CD4-positive, CD25-positive, alpha-beta regulatory T cell (primary cell): Measurements from ENCODE around the gene TFRC. TPM values are rescaled to one million over a fixed set of nuclear protein-coding genes. Genes with fewer than 3 reads are reported as not detected.

Experiments used
- ATAC-seq, 2 donors: fragments of 150-1000 bp; cut with Tn5 transposase; one replicate each; pipeline ENCODE4 v1.10.0; 2021; ENCODE audit warnings: low read depth in 2 of 2, moderate number of reproducible peaks in 2 of 2, moderate library complexity in 1 of 2
- DNase-seq, 3 donors: peaks; one replicate each; pipeline versions ENCODE4 v3.0.0 to v3.0.0-alpha.2; 2012 to 2022; ENCODE audit warnings: mixed read lengths in 1 of 3
- H3K27ac ChIP-seq: one replicate; pipeline ENCODE4 v1.7.0; 2013; ENCODE audit warnings: mild to moderate bottlenecking, low read length; ENCODE audit not compliant: insufficient read depth, poor library complexity, severe bottlenecking
- H3K27me3 ChIP-seq: one replicate; pipeline ENCODE4 v1.7.0; 2013; ENCODE audit warnings: low read length; ENCODE audit not compliant: control insufficient read depth, insufficient read depth
- H3K36me3 ChIP-seq: one replicate; pipeline ENCODE4 v1.7.0; 2013; ENCODE audit warnings: mild to moderate bottlenecking, low read length, moderate library complexity; ENCODE audit not compliant: control insufficient read depth, insufficient read depth
- H3K4me1 ChIP-seq: 2 replicates; pipeline ENCODE4 v1.7.0; 2013; ENCODE audit warnings: mild to moderate bottlenecking, low read length; ENCODE audit not compliant: insufficient read depth, control insufficient read depth, poor library complexity, severe bottlenecking
- H3K4me3 ChIP-seq: one replicate; pipeline ENCODE4 v1.7.0; 2013; ENCODE audit warnings: low read depth, mild to moderate bottlenecking, low read length, moderate library complexity
- H3K9me3 ChIP-seq, 2 experiments: 1 replicate in 1 of 2; 2 replicates in 1 of 2; pipeline ENCODE4 v1.7.0; 2013; ENCODE audit warnings: low read length in 2 of 2, mild to moderate bottlenecking in 1 of 2, moderate library complexity in 1 of 2; ENCODE audit not compliant: control insufficient read depth in 2 of 2
- H3K27ac Mint-ChIP-seq, 3 donors: one replicate each; pipeline ENCODE4 v1.8.0; 2020 to 2022; ENCODE audit warnings: mild to moderate bottlenecking in 3 of 3, mixed read lengths in 3 of 3, moderate library complexity in 2 of 3
- H3K27me3 Mint-ChIP-seq: one replicate; pipeline ENCODE4 v1.8.0; 2022; ENCODE audit warnings: mild to moderate bottlenecking, mixed read lengths
- H3K36me3 Mint-ChIP-seq: one replicate; pipeline ENCODE4 v1.8.0; 2020; ENCODE audit warnings: mixed read lengths
- H3K4me1 Mint-ChIP-seq, 4 donors: one replicate each; pipeline ENCODE4 v1.8.0; 2020 to 2022; ENCODE audit warnings: mixed read lengths in 4 of 4, mild to moderate bottlenecking in 1 of 4
- H3K4me3 Mint-ChIP-seq, 4 donors: one replicate each; pipeline ENCODE4 v1.8.0; 2020 to 2022; ENCODE audit warnings: mild to moderate bottlenecking in 4 of 4, mixed read lengths in 4 of 4, moderate library complexity in 3 of 4
- H3K9me3 Mint-ChIP-seq, 7 donors: one replicate each; pipeline ENCODE4 v1.8.0; 2020 to 2022; ENCODE audit warnings: mixed read lengths in 7 of 7, mild to moderate bottlenecking in 3 of 7, moderate library complexity in 2 of 7
- polyA plus RNA-seq, 4 donors: library from polyadenylated mRNA; unstranded; fragments of 300-500 nt; fragmentation: Illumina TruSeq; gene quantifications; one replicate each; pipeline ENCODE4 v1.2.3, GENCODE V29; 2021
- total RNA-seq: library from RNA; stranded (reverse); gene quantifications from one replicate; pipeline ENCODE4 v1.2.3, GENCODE V29; 2022

The TFRC gene
- total and polyA plus RNA-seq, 5 donors from 2014 or later, result 21.5 to 356 (median 29.5) TPM

DNA sequence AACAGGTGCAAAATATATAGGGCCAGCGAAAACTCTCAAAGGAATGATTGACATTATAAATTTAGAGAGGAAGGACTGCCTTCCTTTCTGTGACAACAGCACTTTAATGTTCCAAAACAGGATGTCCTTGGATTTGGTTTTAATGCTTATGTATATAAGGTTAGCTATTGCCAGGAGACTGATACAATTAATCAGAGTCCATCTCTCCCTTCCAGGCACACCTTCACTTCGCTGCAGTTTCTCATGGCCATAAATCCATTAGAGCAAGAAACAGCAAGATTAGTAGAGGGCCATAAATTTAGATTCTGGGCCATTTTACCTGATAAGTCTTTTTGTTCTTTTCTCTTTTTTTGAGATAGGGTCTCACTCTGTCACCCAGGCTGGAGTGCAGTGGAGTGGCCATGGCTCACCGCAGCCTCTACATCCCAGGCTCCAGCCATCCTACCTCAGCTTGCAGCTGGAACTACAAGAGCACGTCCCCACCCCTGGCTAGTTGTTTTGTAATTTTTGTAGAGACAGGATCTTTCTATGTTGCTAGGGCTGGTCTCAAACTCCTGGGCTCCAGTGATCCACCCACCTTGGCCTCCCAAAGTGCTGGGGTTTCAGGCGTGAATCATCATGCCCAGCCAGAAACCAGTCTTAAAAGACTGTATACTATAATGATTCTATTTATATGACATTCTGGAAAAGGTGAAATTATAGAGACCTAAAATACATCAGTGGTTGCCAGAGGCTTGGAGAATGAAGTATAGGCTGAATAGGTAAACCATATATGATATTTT lies 15.7 kb upstream of the TFRC start:
- Histone ChIP-seq H3K4me1 (no peaks in the 10 kb centered on the region), H3K36me3 (no peaks in the 10 kb centered on the region), H3K4me3 (no peak overlapping the region), H3K9me3 (no peaks in the 10 kb centered on the region), H3K27ac (peak overlapping the region; percentile 55), H3K27me3 (no peaks in the 10 kb centered on the region)
- Mint-ChIP-seq H3K9me3 (peaks cover 0 to 2% (median 0%) of the 10 kb centered on the region in 7 donors), H3K36me3 (no peaks in the 10 kb centered on the region), H3K27me3 (peaks cover 7% of the 10 kb centered on the region), H3K4me1 (peaks cover 0 to 20% (median 2%) of the 10 kb centered on the region in 4 donors), H3K27ac (peak overlapping the region; percentile 47 to 92 (median 82)), H3K4me3 (no peak overlapping the region)
- no peak for DNase-seq
- ATAC-seq, result no peak

GRCh38 chr3:196096382-196096953 lies 14.6 kb upstream of the TFRC start:
- DNase-seq (no peak), ATAC-seq (peak; percentile 31 to 39)
- Histone ChIP-seq H3K36me3 (no peaks in the 10 kb centered on the region), H3K4me3 (no peak overlapping the region), H3K9me3 (no peaks in the 10 kb centered on the region), H3K27ac (no peak overlapping the region), H3K27me3 (no peaks in the 10 kb centered on the region), H3K4me1 (no peaks in the 10 kb centered on the region)
- H3K27ac Mint-ChIP-seq, result peak overlapping the region; percentile 47 to 82 (median 71)
- H3K27me3 Mint-ChIP-seq, result peaks cover 7% of the 10 kb centered on the region
- no peak overlapping the region for H3K4me3 Mint-ChIP-seq
- peaks cover 0 to 2% (median 0%) of the 10 kb centered on the region in 7 donors for H3K9me3 Mint-ChIP-seq
- H3K36me3 Mint-ChIP-seq, result no peaks in the 10 kb centered on the region
- peaks cover 0 to 20% (median 2%) of the 10 kb centered on the region in 4 donors for H3K4me1 Mint-ChIP-seq

DNA sequence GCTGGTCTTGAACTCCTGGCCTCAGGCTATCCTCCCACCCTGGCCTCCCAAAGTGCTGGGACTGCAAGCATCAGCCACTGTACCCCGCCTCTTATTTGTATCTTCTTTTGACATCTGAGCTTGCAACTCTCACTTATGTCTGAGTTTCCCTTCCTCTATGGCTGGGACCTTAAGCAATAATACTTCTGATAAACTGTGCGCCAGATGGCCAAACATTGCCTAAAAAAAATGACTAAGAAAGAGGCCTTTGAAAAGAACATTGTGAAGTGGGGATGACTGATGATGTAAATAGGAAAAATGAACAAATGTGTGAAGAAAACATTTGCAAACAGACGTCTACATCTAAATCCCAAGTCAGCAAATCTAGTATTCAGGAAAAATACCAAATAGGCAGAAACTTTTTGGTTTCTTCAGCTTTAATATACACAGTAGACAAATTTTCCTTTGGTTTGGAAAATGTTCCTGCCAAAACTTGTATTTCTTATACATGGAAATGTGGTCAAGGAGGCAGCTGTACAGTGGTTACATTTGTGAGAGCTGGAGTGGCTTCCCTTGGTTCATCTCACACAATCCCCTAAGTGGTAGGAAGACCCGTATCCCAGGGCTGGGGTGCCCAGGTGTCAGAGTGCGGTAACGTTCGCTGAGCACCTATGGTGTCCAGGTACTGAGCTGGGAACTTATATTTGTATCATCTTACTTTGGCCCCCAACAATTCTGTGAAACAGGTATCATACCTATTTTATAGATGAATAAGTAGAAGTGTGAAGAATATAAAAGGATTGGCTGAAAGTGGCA lies 11.6 kb upstream of the TFRC start:
- Mint-ChIP-seq H3K9me3 (peaks cover 0 to under 1% (median 0%) of the 10 kb centered on the region in 7 donors), H3K4me3 (no peak overlapping the region), H3K27ac (no peak overlapping the region), H3K4me1 (peaks cover 0 to 15% (median 1%) of the 10 kb centered on the region in 4 donors), H3K27me3 (peaks cover 7% of the 10 kb centered on the region), H3K36me3 (no peaks in the 10 kb centered on the region)
- H3K27ac ChIP-seq, result no peak overlapping the region
- no peaks in the 10 kb centered on the region for H3K36me3 ChIP-seq
- no peaks in the 10 kb centered on the region for H3K4me1 ChIP-seq
- H3K9me3 ChIP-seq, result no peaks in the 10 kb centered on the region
- ATAC-seq, result no peak
- no peak for DNase-seq
- H3K4me3 ChIP-seq, result no peak overlapping the region
- no peaks in the 10 kb centered on the region for H3K27me3 ChIP-seq

DNA sequence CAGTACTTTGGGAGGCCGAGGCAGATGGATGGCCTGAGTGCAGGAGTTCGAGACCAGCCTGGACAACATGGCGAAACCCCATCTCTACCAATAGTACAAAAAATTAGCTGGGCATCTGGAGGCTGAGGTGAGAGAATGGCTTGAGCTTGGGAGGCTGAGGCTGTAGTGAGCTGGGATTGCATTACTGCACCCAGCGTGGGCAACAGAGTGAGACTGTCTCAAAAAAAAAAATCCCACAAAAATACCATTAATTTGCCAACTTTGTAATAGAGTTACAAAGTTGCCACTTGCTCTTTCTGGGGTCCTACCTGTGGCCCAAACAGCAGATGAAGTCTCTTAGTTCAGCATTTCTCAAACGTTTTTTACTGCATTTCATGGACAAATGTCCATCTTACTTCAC lies 6.0 kb upstream of the TFRC start:
- Mint-ChIP-seq H3K4me3 (peak overlapping the region in 1 of 4 donors; percentile 81), H3K27ac (no peak overlapping the region), H3K27me3 (no peaks in the 10 kb centered on the region), H3K36me3 (no peaks in the 10 kb centered on the region), H3K9me3 (no peaks in the 10 kb centered on the region), H3K4me1 (peaks cover 0 to 3% (median 0%) of the 10 kb centered on the region in 4 donors)
- H3K27me3 ChIP-seq, result no peaks in the 10 kb centered on the region
- DNase-seq (no peak), ATAC-seq (no peak)
- no peaks in the 10 kb centered on the region for H3K9me3 ChIP-seq
- no peak overlapping the region for H3K27ac ChIP-seq
- no peaks in the 10 kb centered on the region for H3K4me1 ChIP-seq
- H3K36me3 ChIP-seq, result no peaks in the 10 kb centered on the region
- H3K4me3 ChIP-seq, result no peak overlapping the region

GRCh38 chr3:196082619-196082971 lies 705 bp upstream of the TFRC start:
- peak overlapping the region; percentile 94 to 99 (median 98) for H3K4me3 Mint-ChIP-seq
- Histone ChIP-seq H3K27ac (peak overlapping the region; percentile 95), H3K36me3 (no peaks in the 10 kb centered on the region), H3K4me3 (peak overlapping the region; percentile 93), H3K9me3 (no peaks in the 10 kb centered on the region), H3K27me3 (no peaks in the 10 kb centered on the region), H3K4me1 (peaks cover 33% of the 10 kb centered on the region)
- H3K27ac Mint-ChIP-seq, result peak overlapping the region; percentile 80 to 96 (median 95)
- H3K27me3 Mint-ChIP-seq, result no peaks in the 10 kb centered on the region
- H3K4me1 Mint-ChIP-seq, result peaks cover 0 to 34% (median 25%) of the 10 kb centered on the region in 4 donors
- no peak for ATAC-seq
- H3K9me3 Mint-ChIP-seq, result no peaks in the 10 kb centered on the region
- DNase-seq, result no peak
- peaks cover 1% of the 10 kb centered on the region for H3K36me3 Mint-ChIP-seq

- Mint-ChIP-seq H3K27me3 (no peaks in the 10 kb centered on the region), H3K27ac (peak overlapping the region; percentile 56 to 96 (median 95)), H3K9me3 (no peaks in the 10 kb centered on the region), H3K4me3 (peak overlapping the region; percentile 94 to 99 (median 98)), H3K4me1 (peaks cover 5 to 44% (median 31%) of the 10 kb centered on the region in 4 donors), H3K36me3 (peaks cover 7% of the 10 kb centered on the region)
- H3K4me1 ChIP-seq, result peaks cover 43% of the 10 kb centered on the region
- no peaks in the 10 kb centered on the region for H3K9me3 ChIP-seq
- H3K27ac ChIP-seq, result peak overlapping the region; percentile 95
- no peaks in the 10 kb centered on the region for H3K27me3 ChIP-seq
- peaks cover 2% of the 10 kb centered on the region for H3K36me3 ChIP-seq
- ATAC-seq (peak; percentile 32 to 35), DNase-seq (peak; percentile 51 to 70 (median 59))
- peak overlapping the region; percentile 99 for H3K4me3 ChIP-seq
Measured at GRCh38 chr3:196081002-196081833, 672 bp downstream of the TFRC start.
